CD14-positive monocyte (primary cell): ENCODE results near the gene C22orf23. TPM values are rescaled to one million over a fixed set of nuclear protein-coding genes. Genes with fewer than 3 reads are reported as not detected.
A peak's percentile ranks its signal among the peaks of the same experiment; 100 is the strongest.

Source experiments
- DNase-seq, 3 donors: peaks; one replicate each; pipeline ENCODE4 v3.0.0-alpha.2; 2011 to 2022
- H2AFZ ChIP-seq: 2 replicates; pipeline ENCODE4 v1.6.0; 2012; ENCODE audit warnings: mild to moderate bottlenecking, low read depth, low read length, inconsistent platforms; ENCODE audit not compliant: insufficient read depth, poor library complexity, severe bottlenecking
- H3K27ac ChIP-seq, 2 donors: 1 replicate in 1 of 2; 2 replicates in 1 of 2; pipeline ENCODE4 v1.5.1; 2012 to 2013; ENCODE audit warnings: low read length in 2 of 2, control low read depth in 1 of 2, inconsistent platforms in 1 of 2, low read depth in 1 of 2, mild to moderate bottlenecking in 1 of 2
- H3K27me3 ChIP-seq, 2 donors: one replicate each; pipeline versions ENCODE4 v1.6.0 to v1.6.1; 2011 to 2013; ENCODE audit warnings: low read length in 2 of 2; ENCODE audit not compliant: control insufficient read depth in 2 of 2, insufficient read depth in 2 of 2
- H3K36me3 ChIP-seq, 2 donors: replicated peaks in 1 of 2; 1 replicate in 1 of 2; 2 replicates in 1 of 2; pipeline versions ENCODE4 v1.5.1 to v1.6.1; 2012 to 2013; ENCODE audit warnings: low read length in 2 of 2, control low read depth in 1 of 2, inconsistent platforms in 1 of 2, mild to moderate bottlenecking in 1 of 2; ENCODE audit not compliant: insufficient read depth in 2 of 2, control insufficient read depth in 1 of 2
- H3K4me1 ChIP-seq, 2 donors: 1 replicate in 1 of 2; 2 replicates in 1 of 2; pipeline versions ENCODE4 v1.5.1 to v1.6.1; 2012 to 2013; ENCODE audit warnings: low read length in 2 of 2, control low read depth in 1 of 2, inconsistent platforms in 1 of 2, mild to moderate bottlenecking in 1 of 2, moderate library complexity in 1 of 2; ENCODE audit not compliant: insufficient read depth in 2 of 2, control insufficient read depth in 1 of 2
- H3K4me2 ChIP-seq: replicated peaks from 2 replicates; pipeline ENCODE3; 2012; ENCODE audit warnings: low read length, moderate library complexity, mild to moderate bottlenecking; ENCODE audit not compliant: poor library complexity, severe bottlenecking; ENCODE audit errors: extremely low read depth
- H3K4me3 ChIP-seq, 3 experiments: fragments of 200-600 bp in 1 of 3; sonication (generic) in 1 of 3; replicated peaks in 1 of 3; 1 replicate in 2 of 3; 2 replicates in 1 of 3; pipeline ENCODE4 v1.5.1; 2011 to 2013; ENCODE audit warnings: low read length in 3 of 3, mild to moderate bottlenecking in 3 of 3, control low read depth in 2 of 3, low read depth in 2 of 3, inconsistent platforms in 1 of 3, moderate library complexity in 1 of 3
- H3K79me2 ChIP-seq: 2 replicates; pipeline ENCODE4 v1.6.0; 2012; ENCODE audit warnings: mild to moderate bottlenecking, control low read depth, inconsistent platforms, low read length, moderate library complexity; ENCODE audit not compliant: insufficient read depth
- H3K9ac ChIP-seq: 2 replicates; pipeline ENCODE4 v1.6.0; 2017; ENCODE audit warnings: low read length, mild to moderate bottlenecking; ENCODE audit not compliant: insufficient read depth, poor library complexity, severe bottlenecking
- H3K9me3 ChIP-seq, 2 donors: replicated peaks in 1 of 2; 1 replicate in 1 of 2; 2 replicates in 1 of 2; pipeline versions ENCODE4 v1.5.1 to v1.6.1; 2012 to 2013; ENCODE audit warnings: low read length in 2 of 2, control low read depth in 1 of 2; ENCODE audit not compliant: control insufficient read depth in 1 of 2, insufficient read depth in 1 of 2
- H4K20me1 ChIP-seq: 2 replicates; pipeline ENCODE4 v1.6.0; 2012; ENCODE audit warnings: mild to moderate bottlenecking, low read length, control low read depth, moderate library complexity; ENCODE audit not compliant: insufficient read depth
- H3K27ac Mint-ChIP-seq, 7 donors: one replicate each; pipeline ENCODE4 v1.8.0; 2020; ENCODE audit warnings: mild to moderate bottlenecking in 7 of 7, mixed read lengths in 7 of 7, moderate library complexity in 6 of 7, inconsistent platforms in 2 of 7
- H3K27me3 Mint-ChIP-seq, 3 donors: one replicate each; pipeline ENCODE4 v1.8.0; 2021 to 2022; ENCODE audit warnings: low read depth in 3 of 3, mild to moderate bottlenecking in 3 of 3, mixed read lengths in 3 of 3, moderate library complexity in 3 of 3, inconsistent platforms in 1 of 3
- H3K36me3 Mint-ChIP-seq, 2 donors: one replicate each; pipeline ENCODE4 v1.8.0; 2020; ENCODE audit warnings: mixed read lengths in 2 of 2, inconsistent platforms in 1 of 2, mild to moderate bottlenecking in 1 of 2
- H3K4me1 Mint-ChIP-seq: one replicate; pipeline ENCODE4 v1.8.0; 2020; ENCODE audit warnings: mild to moderate bottlenecking, mixed read lengths
- H3K4me3 Mint-ChIP-seq, 2 donors: one replicate each; pipeline ENCODE4 v1.8.0; 2020; ENCODE audit warnings: mild to moderate bottlenecking in 2 of 2, mixed read lengths in 2 of 2, moderate library complexity in 1 of 2
- H3K9me3 Mint-ChIP-seq, 7 donors: one replicate each; pipeline ENCODE4 v1.8.0; 2020 to 2022; ENCODE audit warnings: mixed read lengths in 7 of 7, mild to moderate bottlenecking in 6 of 7, moderate library complexity in 6 of 7, inconsistent platforms in 2 of 7
- WGBS: methylation state at CpG from one replicate; pipeline ENCODE4 v1.1.5; 2013; ENCODE audit warnings: missing lambda C conversion rate; ENCODE audit not compliant: insufficient coverage; 5-methylcytosine and 5-hydroxymethylcytosine counted together
- intact Hi-C, 2 donors: fragments of 100-400 bp; cut with micrococcal nuclease; formaldehyde crosslinking; loops; one replicate each; pipeline versions ENCODE4 v1.15.0 to v1.15.1; 2023
- polyA plus RNA-seq, 3 donors: library from polyadenylated mRNA; depleted of rRNA in 1 of 3; unstranded in 2 of 3; stranded (reverse) in 1 of 3; fragments of 300-500 nt in 2 of 3; fragments of >200 nt in 1 of 3; fragmentation: Illumina TruSeq in 2 of 3; gene quantifications; 1 replicate in 2 of 3; 2 replicates in 1 of 3; pipeline ENCODE4 v1.2.3, GENCODE V29; 2012 to 2021
- TF ChIP-seq, protein P1 (sequence below): fragments of 200-600 bp; IDR thresholded peaks from one replicate; pipeline ENCODE4 v1.8.0; 2022; ENCODE audit warnings: antibody characterized with exemption, mild to moderate bottlenecking

The C22orf23 gene
- polyA plus RNA-seq, 3 donors = not detected

DNA sequence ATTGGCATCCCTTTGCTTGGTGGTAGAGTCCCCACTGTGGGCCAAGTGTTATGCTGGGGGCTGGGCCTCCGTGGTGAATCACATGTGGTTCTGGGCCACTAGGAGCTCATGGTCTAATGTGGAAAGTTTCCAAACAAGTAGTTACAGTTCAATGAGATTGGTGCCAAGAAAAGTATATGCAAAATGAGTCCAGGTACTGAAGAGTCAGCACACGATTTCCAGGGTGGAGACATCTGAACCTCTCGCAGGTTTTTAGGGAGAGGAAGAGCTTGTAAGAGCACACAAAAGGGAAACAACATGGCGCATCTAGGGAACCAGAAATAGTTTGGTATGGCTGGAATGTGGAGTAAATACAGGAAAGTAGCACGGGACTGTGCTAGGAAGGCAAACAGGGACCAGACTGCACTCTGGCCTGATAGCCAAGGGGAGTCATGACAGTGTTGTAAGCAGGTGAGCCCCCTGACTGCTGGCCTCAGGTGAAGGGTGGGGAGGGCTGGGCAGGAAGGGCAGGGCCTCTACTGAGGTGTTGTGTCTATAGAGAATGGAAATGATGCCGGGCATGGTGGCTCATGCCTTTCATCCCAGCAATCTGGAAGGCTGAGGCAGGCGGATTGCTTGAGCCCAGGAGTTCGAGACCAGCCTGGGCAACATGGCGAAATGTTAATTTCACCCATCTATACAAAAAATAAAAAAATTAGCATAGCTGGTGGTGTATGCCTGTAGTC lies 12.7 kb upstream of the C22orf23 start:
- Histone ChIP-seq H3K27me3 (no peaks in the 10 kb centered on the region), H4K20me1 (peaks cover 7% of the 10 kb centered on the region), H3K36me3 (peaks cover 51 to 74% of the 10 kb centered on the region in 2 donors), H3K9ac (no peak overlapping the region), H3K4me2 (no peak overlapping the region), H2AFZ (no peak overlapping the region), H3K4me3 (no peak overlapping the region), H3K79me2 (no peaks in the 10 kb centered on the region), H3K9me3 (no peaks in the 10 kb centered on the region), H3K4me1 (no peaks in the 10 kb centered on the region), H3K27ac (no peak overlapping the region)
- H3K9me3 Mint-ChIP-seq = no peaks in the 10 kb centered on the region
- 94% methylated on average over 5 of the region's 9 CpGs for WGBS
- H3K36me3 Mint-ChIP-seq = peaks cover 53 to 63% of the 10 kb centered on the region in 2 donors
- intact Hi-C loops = loop anchor here (5.0 to 10.0 kb wide), 2 partner anchors 149 to 151 kb away; no protein-coding TSS in a partner anchor
- TF ChIP-seq, protein P1, sequence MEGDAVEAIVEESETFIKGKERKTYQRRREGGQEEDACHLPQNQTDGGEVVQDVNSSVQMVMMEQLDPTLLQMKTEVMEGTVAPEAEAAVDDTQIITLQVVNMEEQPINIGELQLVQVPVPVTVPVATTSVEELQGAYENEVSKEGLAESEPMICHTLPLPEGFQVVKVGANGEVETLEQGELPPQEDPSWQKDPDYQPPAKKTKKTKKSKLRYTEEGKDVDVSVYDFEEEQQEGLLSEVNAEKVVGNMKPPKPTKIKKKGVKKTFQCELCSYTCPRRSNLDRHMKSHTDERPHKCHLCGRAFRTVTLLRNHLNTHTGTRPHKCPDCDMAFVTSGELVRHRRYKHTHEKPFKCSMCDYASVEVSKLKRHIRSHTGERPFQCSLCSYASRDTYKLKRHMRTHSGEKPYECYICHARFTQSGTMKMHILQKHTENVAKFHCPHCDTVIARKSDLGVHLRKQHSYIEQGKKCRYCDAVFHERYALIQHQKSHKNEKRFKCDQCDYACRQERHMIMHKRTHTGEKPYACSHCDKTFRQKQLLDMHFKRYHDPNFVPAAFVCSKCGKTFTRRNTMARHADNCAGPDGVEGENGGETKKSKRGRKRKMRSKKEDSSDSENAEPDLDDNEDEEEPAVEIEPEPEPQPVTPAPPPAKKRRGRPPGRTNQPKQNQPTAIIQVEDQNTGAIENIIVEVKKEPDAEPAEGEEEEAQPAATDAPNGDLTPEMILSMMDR = no peak
- H3K27ac Mint-ChIP-seq = no peak overlapping the region
- H3K27me3 Mint-ChIP-seq = peaks cover 0 to 1% (median 0%) of the 10 kb centered on the region in 3 donors
- no peaks in the 10 kb centered on the region for H3K4me1 Mint-ChIP-seq
- no peak overlapping the region for H3K4me3 Mint-ChIP-seq
- no peak for DNase-seq

DNA sequence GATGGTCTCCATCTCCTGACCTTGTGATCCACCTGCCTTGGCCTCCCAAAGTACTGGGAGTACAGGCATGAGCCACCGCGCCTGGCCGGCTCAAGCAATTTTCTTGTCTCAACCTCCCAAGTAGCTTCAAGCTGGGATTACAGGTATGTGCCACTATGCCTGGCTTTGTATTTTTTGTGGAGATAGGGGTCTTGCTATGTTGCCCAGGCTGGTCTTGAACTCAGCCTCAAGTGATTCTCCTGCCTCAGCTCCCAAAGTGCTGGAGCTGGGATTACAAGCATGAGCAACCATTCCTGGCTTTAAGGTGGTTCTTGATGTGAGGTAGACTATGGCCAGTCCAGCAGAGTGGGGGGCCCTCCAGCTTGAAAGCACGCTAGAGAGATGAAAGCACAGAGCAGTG lies 7.7 kb upstream of the C22orf23 start:
- no peak for DNase-seq
- intact Hi-C loops = loop anchor here in 1 of 2 donors (10.0 kb wide), 1 partner anchor 146 kb away; no protein-coding TSS in a partner anchor
- H3K36me3 ChIP-seq = peaks cover 64 to 85% of the 10 kb centered on the region in 2 donors
- no peaks in the 10 kb centered on the region for H3K79me2 ChIP-seq
- no peak overlapping the region for H3K27ac ChIP-seq
- H3K27ac Mint-ChIP-seq = peak overlapping the region in 2 of 7 donors; percentile 4 to 34
- no peaks in the 10 kb centered on the region for H3K27me3 ChIP-seq
- H3K27me3 Mint-ChIP-seq = peaks cover 0 to 1% (median 0%) of the 10 kb centered on the region in 3 donors
- no peaks in the 10 kb centered on the region for H3K4me1 ChIP-seq
- H3K36me3 Mint-ChIP-seq = peaks cover 60 to 83% of the 10 kb centered on the region in 2 donors
- no peaks in the 10 kb centered on the region for H3K4me1 Mint-ChIP-seq
- no peak overlapping the region for H3K4me2 ChIP-seq
- peaks cover 7% of the 10 kb centered on the region for H4K20me1 ChIP-seq
- no CpG with 5 or more reads among the region's 4 CpGs for WGBS
- no peak overlapping the region for H2AFZ ChIP-seq
- no peak overlapping the region for H3K4me3 ChIP-seq
- no peak overlapping the region for H3K4me3 Mint-ChIP-seq
- H3K9me3 Mint-ChIP-seq = peaks cover 0 to 3% (median 0%) of the 10 kb centered on the region in 7 donors
- no peaks in the 10 kb centered on the region for H3K9me3 ChIP-seq
- H3K9ac ChIP-seq = no peak overlapping the region
- TF ChIP-seq, protein P1 = no peak
